Activated T-helper 1 cell treated with anti-CD3 and anti-CD28 coated beads, Interleukin-12 subunit alpha, Interleukin-12 subunit beta, Interleukin-2, Interleukin-4 antibody, amounts not matched to agents 30 ng/mL and 10 ng/mL and 1 ng/mL, durations not matched to agents 14 hours and 24 hours and 36 hours (primary cell): ENCODE measurements around the gene SUMO1. TPM values are rescaled to one million over a fixed set of nuclear protein-coding genes. Genes with fewer than 3 reads are reported as not detected.
A peak's percentile ranks its signal among the peaks of the same experiment; 100 is the strongest.
"Not testable (repeated sequence)": the region's sequence is repeated elsewhere in the genome, so short reads cannot be mapped to it uniquely, and the experiment has no call there.

Source experiments
- DNase-seq: peaks from one replicate; pipeline ENCODE4 v3.0.0; 2021; ENCODE audit warnings: low spot score
- H3K27ac Mint-ChIP-seq: one replicate; pipeline ENCODE4 v1.8.0; 2021; ENCODE audit warnings: mild to moderate bottlenecking, mixed read lengths
- H3K27me3 Mint-ChIP-seq: one replicate; pipeline ENCODE4 v1.8.0; 2022; ENCODE audit warnings: mild to moderate bottlenecking, moderate library complexity, mixed read lengths; ENCODE audit not compliant: insufficient read depth
- H3K36me3 Mint-ChIP-seq: one replicate; pipeline ENCODE4 v1.8.0; 2021; ENCODE audit warnings: low read depth, mixed read lengths
- H3K4me1 Mint-ChIP-seq: one replicate; pipeline ENCODE4 v1.8.0; 2021; ENCODE audit warnings: low read depth, mixed read lengths
- H3K4me3 Mint-ChIP-seq: one replicate; pipeline ENCODE4 v1.8.0; 2021; ENCODE audit warnings: mild to moderate bottlenecking, moderate library complexity, mixed read lengths
- H3K9me3 Mint-ChIP-seq: one replicate; pipeline ENCODE4 v1.8.0; 2021; ENCODE audit warnings: mixed read lengths
- intact Hi-C: fragments of 100-400 bp; cut with micrococcal nuclease; formaldehyde crosslinking; loops from one replicate; pipeline ENCODE4 v1.15.1; 2024
- total RNA-seq: library from RNA; stranded (reverse); gene quantifications from 2 replicates; pipeline ENCODE4 v1.2.3, GENCODE V29; 2022

Gene SUMO1
- total RNA-seq, 1 donor from 2014 or later: 126 TPM

DNA sequence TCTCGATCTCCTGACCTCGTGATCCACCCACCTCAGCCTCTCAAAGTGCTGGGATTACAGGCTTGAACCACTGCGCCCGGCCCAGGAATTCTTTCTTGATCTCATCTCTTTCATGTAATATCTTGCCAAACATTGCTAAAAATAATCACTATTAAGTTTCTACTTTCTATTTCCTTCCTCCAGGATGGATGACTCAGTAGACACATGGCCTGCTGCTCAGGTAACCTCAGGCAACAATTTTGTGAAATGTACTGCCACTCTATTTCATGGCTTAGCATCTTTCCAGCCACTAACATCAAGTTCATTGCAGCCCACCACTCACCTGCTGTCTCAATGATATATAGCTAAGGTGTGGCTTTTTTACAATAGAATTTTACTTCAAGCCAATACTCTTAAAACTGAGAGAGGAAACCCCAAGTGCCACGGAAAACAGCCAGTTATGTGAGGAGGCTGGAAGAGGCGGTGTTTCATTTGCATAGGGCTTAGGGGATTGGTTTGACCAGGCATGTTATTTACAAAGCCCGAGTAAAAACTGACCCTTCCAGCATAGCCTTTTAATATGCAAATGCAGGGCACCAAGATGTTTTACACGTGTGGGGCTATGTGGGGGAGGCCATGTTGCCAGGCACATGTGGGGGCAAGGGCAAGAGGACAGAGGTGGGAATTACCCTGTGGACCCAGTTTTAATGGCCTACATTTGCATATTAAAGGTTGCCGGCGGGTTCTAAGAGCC is 11.3 kb upstream of the SUMO1 start:
- intact Hi-C loops: no loop called here
- H3K4me1 Mint-ChIP-seq: peaks cover 6% of the 10 kb centered on the region
- H3K9me3 Mint-ChIP-seq: no peaks in the 10 kb centered on the region
- H3K36me3 Mint-ChIP-seq: no peaks in the 10 kb centered on the region
- H3K27ac Mint-ChIP-seq: no peak overlapping the region
- H3K4me3 Mint-ChIP-seq: no peak overlapping the region
- no peak for DNase-seq
- H3K27me3 Mint-ChIP-seq: peaks cover 11% of the 10 kb centered on the region

DNA sequence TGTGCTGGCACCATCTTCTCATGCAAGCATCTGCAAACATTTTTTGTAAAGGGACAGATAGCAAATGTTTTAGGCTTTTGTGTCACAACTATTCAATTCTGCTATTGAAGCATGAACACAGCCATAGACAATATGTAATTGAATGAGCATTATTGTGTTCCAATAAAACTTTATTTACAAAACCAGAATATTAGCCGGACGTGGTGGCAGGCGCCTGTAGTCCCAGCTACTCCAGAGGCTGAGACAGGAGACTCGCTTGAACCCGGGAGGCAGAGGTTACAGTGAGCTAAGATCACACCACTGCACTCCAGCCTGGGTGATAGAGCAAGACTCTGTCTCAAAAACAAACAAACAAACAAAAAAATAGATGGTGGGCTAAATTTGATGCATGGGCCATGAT is 9.3 kb upstream of the SUMO1 start:
- H3K4me1 Mint-ChIP-seq, H3K27ac Mint-ChIP-seq, intact Hi-C loops, H3K9me3 Mint-ChIP-seq, H3K4me3 Mint-ChIP-seq, H3K27me3 Mint-ChIP-seq, H3K36me3 Mint-ChIP-seq, DNase-seq: not testable (repeated sequence)

DNA sequence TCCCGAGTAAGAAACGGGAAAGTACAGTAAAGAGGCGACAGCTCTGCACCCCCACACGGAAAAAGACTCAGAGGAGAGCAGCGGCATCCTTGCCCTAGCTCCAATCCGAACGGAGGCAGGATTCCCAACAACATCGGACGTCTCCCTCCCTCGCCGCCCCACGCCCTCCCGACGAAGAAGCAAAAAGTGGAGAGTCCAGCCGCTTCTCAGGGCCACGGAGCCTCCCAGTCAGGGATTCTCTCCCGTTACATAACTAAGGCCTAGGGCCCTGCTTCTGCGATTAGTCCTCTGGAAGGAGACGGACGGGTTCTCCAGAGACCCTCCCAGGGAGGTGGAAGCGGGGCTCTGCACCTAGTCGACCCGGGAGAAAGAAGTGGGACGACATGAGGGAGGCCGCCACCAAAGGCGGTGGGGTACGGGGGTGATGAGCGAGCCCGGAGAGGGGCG is 587 bp downstream of the SUMO1 start:
- intact Hi-C loops: loop anchor here (1.0 to 5.0 kb wide), 9 partner anchors 27 to 1427 kb away; partner anchors contain the start of genes BMPR2, BZW1, FZD7 and NIF3L1
- Mint-ChIP-seq H3K4me3 (peak overlapping the region; percentile 98), H3K36me3 (peaks cover 4% of the 10 kb centered on the region), H3K27ac (peak overlapping the region; percentile 92), H3K9me3 (no peaks in the 10 kb centered on the region), H3K4me1 (peaks cover 33% of the 10 kb centered on the region), H3K27me3 (peaks cover 3% of the 10 kb centered on the region)
- no peak for DNase-seq

DNA sequence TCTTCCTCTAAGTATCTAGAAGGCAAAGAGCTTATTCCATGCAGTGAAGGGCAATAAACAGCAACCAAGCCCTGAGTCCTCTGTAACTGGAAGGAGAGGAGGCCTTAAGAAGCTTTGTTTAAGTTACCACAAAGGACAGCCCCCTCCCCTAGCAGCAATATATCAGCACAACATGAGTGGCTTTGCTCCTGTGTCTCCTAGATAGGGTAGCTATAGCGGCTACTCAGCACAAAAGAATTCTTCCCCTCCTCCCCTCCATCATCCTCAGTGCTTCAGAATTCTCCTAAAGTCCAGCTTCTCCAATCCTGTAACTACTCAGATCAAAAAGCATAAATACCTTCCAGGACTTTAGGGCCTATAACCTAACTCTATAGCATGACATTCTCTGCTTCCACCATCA is 16.5 kb downstream of the SUMO1 start:
- Mint-ChIP-seq H3K4me3 (no peak overlapping the region), H3K9me3 (no peaks in the 10 kb centered on the region), H3K36me3 (peaks cover 25% of the 10 kb centered on the region), H3K27me3 (no peaks in the 10 kb centered on the region), H3K4me1 (peaks cover 12% of the 10 kb centered on the region), H3K27ac (no peak overlapping the region)
- DNase-seq: no peak
- intact Hi-C loops: no loop called here

DNA sequence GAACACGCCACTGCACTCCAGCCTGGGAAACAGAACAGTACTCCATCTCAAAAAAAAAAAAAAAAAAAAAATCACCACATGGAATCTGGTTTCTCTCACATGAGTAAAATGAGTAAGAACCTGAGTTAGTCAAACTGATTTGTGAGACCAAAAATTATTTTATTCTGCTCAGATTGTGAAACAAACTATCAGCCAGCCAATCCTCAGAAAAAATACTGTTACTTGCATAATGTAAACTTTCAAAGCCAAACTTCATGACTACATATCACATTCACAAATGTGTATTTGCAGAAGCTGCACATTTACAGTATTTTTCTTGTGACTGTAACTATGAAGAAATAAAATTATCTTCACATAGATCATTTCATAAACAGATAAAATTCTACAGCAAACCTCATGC is 23.2 kb downstream of the SUMO1 start:
- Mint-ChIP-seq H3K4me3 (no peak overlapping the region), H3K36me3 (peaks cover 21% of the 10 kb centered on the region), H3K9me3 (no peaks in the 10 kb centered on the region), H3K4me1 (no peaks in the 10 kb centered on the region), H3K27me3 (no peaks in the 10 kb centered on the region), H3K27ac (no peak overlapping the region)
- DNase-seq: no peak
- intact Hi-C loops: no loop called here

DNA sequence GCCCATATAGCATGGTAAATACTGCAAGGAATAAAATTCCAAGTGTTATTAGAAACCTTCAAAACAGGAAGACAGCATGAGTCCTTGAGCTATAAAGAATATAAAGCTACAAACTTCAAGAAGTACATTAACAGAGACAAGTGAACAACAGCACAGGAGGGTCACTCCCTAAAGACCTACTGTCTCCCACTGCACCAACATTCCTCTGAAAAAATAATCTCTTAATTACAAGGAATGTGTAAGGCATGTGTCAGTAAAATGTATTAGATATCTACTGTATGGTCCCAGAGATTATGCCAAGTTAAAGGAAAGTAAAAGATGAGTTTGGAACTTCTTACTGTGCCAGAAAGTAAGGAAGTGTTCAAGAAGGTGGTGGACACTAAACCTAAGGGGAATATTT is 29.9 kb downstream of the SUMO1 start:
- Mint-ChIP-seq H3K36me3 (peaks cover 17% of the 10 kb centered on the region), H3K4me3 (no peak overlapping the region), H3K27ac (no peak overlapping the region), H3K4me1 (no peaks in the 10 kb centered on the region), H3K27me3 (no peaks in the 10 kb centered on the region), H3K9me3 (no peaks in the 10 kb centered on the region)
- intact Hi-C loops: no loop called here
- no peak for DNase-seq

DNA sequence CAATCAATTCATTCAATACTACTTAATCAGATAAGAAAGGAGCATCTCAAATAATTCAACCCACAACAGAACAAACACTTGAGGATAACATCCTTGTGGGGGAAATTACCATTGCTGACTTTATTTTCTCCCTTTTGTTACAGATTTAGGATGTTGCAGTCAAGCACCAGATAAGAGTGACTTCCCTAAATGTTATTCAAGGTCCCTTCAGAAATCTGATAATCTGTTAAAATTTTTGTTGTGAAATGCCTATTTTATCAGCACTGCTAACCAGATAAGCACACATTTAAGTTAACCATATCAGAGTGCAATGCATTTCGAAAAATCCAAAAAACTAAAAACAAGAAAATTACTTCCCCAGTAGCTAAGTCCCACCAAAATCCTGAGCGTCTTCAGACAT is 33.5 kb downstream of the SUMO1 start:
- H3K4me3 Mint-ChIP-seq: no peak overlapping the region
- H3K27me3 Mint-ChIP-seq: no peaks in the 10 kb centered on the region
- H3K4me1 Mint-ChIP-seq: no peaks in the 10 kb centered on the region
- H3K36me3 Mint-ChIP-seq: peaks cover 11% of the 10 kb centered on the region
- no peak for DNase-seq
- no peak overlapping the region for H3K27ac Mint-ChIP-seq
- intact Hi-C loops: no loop called here
- H3K9me3 Mint-ChIP-seq: no peaks in the 10 kb centered on the region

DNA sequence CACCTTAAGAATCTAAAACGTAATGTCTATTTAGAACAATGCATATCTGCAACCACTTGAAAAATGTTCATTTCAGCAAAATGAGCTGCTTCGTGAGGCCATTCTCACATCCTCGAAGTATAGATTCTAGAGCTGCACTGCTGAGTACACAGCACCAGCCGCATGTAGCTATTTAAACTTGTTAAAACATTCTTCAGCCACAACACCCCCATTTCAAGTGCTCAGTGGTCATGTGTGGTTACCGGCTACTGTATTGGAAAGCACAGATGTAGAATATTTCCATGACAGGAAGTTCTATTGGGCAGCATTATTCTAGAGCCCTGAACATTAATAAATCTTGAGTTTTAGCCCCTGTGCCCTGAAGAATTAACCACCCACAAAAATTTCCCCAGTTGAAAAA is 35.0 kb downstream of the SUMO1 start:
- Mint-ChIP-seq H3K4me1 (no peaks in the 10 kb centered on the region), H3K27me3 (no peaks in the 10 kb centered on the region), H3K4me3 (no peak overlapping the region), H3K27ac (no peak overlapping the region), H3K36me3 (peaks cover 6% of the 10 kb centered on the region), H3K9me3 (no peaks in the 10 kb centered on the region)
- no peak for DNase-seq
- intact Hi-C loops: no loop called here

DNA sequence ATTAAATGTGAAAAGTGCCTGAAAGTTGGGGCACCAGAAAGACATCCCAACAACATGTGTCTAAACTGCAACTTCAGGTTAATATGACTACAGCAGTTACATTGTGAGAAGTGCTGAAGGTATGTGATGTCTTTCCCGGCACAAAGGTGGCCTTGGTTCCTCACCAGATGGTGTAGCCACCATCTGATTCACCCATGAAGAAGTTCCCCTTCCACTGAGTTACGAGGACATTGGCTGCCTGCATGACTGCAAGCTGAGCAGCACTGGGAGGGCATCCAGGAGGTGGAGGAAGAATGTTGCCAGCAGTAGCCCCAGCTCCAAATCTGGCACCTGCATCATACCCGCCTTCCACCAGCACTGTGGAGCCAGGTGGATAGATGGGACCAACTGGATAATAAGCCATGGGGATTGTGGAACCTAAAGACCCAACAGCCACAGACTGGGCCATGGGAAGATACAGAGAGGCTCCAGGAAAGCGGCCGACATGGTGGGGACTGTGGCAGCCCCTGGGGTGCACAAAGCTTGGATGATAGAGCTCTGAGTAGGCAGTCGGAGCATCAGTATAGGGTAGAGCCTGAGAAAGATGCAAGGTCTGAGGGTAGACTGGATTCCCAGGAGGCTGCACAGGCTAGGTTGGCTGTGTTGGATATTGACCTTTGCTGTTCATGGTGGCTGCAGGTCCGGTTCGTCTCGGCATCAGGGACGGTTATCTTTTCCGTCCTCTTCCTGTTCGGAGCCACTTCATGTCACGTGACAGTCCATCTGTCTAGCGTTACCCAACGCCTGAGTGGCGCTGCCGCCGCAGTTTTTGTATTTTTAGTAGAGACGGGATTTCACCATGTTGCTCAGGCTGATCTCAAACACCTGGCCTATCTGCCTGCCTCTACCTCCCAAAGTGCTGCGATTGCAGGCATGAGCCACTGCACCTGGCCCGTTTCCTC is 36.9 kb downstream of the SUMO1 start:
- Mint-ChIP-seq H3K36me3 (no peaks in the 10 kb centered on the region), H3K4me1 (peaks cover 4% of the 10 kb centered on the region), H3K27me3 (peaks cover 2% of the 10 kb centered on the region), H3K9me3 (no peaks in the 10 kb centered on the region), H3K4me3 (no peak overlapping the region), H3K27ac (no peak overlapping the region)
- no peak for DNase-seq
- intact Hi-C loops: no loop called here

DNA sequence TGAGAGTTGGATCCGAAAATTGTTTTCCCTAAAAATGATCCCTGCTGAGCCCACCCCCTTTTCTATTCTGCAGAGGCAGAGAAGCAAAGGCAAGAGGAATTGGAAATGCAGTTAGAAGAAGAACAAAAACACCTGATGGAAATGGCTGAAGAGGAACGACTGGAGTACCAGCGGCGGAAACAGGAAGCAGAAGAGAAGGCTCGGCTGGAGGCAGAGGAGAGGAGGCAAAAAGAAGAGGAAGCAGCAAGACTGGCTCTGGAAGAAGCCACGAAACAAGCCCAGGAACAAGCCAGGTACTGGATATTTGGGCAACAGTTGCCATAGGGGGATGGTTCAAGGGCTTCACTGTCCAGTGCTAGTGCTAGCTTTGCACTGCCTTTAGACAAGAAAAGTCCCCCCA is 41.7 kb downstream of the SUMO1 start:
- no peak for DNase-seq
- H3K4me3 Mint-ChIP-seq: no peak overlapping the region
- H3K27ac Mint-ChIP-seq: no peak overlapping the region
- intact Hi-C loops: no loop called here
- no peaks in the 10 kb centered on the region for H3K9me3 Mint-ChIP-seq
- H3K36me3 Mint-ChIP-seq: no peaks in the 10 kb centered on the region
- peaks cover 5% of the 10 kb centered on the region for H3K4me1 Mint-ChIP-seq
- peaks cover 5% of the 10 kb centered on the region for H3K27me3 Mint-ChIP-seq

DNA sequence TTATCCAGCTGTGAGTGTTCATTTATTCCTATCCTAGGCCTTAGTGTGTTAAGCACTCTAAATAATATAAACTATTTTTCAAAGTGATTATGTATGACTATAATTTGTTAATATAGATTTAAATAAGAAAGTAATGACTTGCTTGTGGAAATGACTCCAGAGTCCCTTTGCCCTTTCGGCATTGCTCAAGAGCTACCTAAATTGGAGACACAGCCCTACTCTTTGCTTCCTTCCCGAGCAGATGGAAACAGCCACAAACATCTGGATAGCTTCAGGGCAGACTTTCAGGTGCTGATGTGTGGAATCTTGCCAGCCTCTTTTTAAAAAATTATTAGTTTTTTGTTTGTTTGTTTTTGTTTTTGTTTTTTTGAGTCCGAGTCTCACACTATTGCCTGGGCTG is 44.0 kb downstream of the SUMO1 start:
- no peaks in the 10 kb centered on the region for H3K36me3 Mint-ChIP-seq
- no peak overlapping the region for H3K4me3 Mint-ChIP-seq
- no peak overlapping the region for H3K27ac Mint-ChIP-seq
- no peak for DNase-seq
- no peaks in the 10 kb centered on the region for H3K9me3 Mint-ChIP-seq
- intact Hi-C loops: no loop called here
- peaks cover 5% of the 10 kb centered on the region for H3K4me1 Mint-ChIP-seq
- peaks cover 7% of the 10 kb centered on the region for H3K27me3 Mint-ChIP-seq

DNA sequence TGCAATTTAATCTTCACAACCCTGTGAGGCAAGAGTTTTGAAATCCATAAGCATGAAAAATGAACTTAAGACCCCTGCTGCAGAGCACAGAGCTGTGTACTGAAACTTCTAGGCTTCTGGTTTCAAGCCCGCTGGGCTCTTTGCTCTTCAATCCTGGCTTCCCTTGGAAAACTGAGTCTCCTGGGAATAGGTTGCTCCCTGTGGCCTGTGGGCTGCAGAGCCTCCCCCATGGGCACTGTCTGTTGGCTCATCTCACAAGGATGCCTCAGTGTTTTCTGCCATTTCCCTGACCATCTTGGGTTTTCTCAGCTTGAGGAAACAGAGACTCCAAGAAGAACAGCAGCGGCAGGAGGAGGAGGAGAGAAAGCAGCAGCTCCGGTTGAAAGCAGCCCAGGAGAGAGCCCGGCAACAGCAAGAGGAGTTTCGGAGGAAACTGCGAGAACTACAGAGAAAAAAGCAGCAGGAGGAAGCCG is 44.5 kb downstream of the SUMO1 start:
- no peaks in the 10 kb centered on the region for H3K36me3 Mint-ChIP-seq
- H3K4me1 Mint-ChIP-seq: peaks cover 5% of the 10 kb centered on the region
- intact Hi-C loops: no loop called here
- peaks cover 7% of the 10 kb centered on the region for H3K27me3 Mint-ChIP-seq
- DNase-seq: no peak
- no peaks in the 10 kb centered on the region for H3K9me3 Mint-ChIP-seq
- no peak overlapping the region for H3K27ac Mint-ChIP-seq
- no peak overlapping the region for H3K4me3 Mint-ChIP-seq

DNA sequence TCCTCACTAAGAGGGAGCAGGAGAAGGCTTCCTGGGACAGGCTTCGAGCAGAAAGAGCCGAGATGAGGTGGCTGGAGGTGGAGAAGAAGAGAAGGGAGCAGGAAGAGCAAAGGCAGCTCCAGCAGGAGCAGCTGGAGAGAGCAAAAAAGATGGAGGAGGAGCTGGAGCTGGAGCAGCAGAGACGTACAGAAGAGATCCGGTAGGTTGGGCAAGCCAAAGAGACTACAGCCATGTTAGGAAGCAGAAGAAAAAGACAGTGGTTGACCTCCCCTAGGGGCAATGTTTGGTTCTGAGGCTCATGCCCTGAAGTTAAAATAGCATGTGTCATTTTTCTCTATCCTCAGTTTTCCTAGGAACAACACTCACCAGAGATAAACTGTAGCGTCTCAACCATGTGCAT is 45.1 kb downstream of the SUMO1 start:
- Mint-ChIP-seq H3K36me3 (no peaks in the 10 kb centered on the region), H3K27me3 (peaks cover 8% of the 10 kb centered on the region), H3K4me3 (no peak overlapping the region), H3K9me3 (no peaks in the 10 kb centered on the region), H3K27ac (no peak overlapping the region), H3K4me1 (peaks cover 5% of the 10 kb centered on the region)
- intact Hi-C loops: no loop called here
- no peak for DNase-seq
